SHP77 treated with DMSO at 0.1 percent for 48 hours (cell line): ENCODE measurements around the gene SPRED1.

ENCODE experiments used
- DNase-seq: peaks from one replicate; lab custom pipeline; 2025; lab: John Stamatoyannopoulos, UW

SPRED1 gene

DNA sequence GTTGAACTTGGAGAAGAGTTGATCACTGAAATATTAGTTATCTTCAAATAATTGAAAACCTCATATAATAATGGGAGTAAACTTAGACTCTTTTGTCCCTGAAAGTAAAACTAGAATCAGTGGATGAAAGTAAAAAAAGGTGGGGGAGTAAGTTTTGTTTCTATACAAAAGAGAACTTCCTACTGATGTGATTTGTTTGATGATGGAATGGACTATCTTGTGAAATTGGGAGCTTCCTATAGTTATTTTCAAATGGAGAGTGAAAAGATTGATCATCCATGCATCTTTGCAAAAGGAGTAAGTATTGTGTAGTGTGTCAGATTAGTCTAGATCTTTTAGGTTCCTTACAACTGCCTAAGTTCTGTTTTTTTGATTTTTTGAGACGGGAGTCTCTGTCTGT, 28.4 kb downstream of the SPRED1 start:
- no peak for DNase-seq

DNA sequence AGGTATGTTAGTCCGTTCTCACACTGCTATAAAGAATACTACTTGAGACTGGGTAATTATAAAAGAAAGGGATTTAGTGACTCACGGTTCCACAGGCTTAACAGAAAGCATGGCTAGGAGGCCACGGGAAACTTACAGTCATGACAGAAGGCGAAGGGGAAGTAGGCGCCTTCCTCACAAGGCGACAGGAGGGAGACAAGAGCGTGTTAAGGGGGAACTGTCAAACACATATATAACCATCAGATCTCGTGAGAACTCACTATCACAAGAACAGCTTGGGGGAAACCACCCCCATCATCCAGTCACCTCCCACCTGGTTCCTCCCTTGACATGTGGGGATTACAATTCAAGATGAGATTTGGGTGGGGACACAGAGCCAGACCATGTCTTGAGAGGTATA, 30.4 kb downstream of the SPRED1 start:
- DNase-seq: no peak

DNA sequence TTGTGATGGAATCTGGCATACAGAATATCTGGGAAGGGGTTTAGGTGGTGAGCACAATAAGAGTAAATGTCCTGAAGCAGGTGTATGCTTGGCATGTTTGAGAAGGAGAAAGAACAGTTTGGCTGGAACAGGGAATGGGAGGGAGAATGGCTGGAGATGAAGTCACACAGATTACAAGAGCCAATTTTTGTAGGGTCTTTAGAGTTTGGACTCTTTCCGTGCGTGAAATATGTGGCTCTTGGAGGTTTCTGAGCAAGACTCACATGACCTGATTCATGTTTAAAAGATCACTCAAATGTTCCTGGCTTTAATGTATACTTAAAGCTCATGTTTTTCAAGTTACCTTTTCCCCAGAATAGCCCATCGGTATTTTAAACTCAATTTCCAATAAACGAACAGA, 32.8 kb downstream of the SPRED1 start:
- DNase-seq: no peak

DNA sequence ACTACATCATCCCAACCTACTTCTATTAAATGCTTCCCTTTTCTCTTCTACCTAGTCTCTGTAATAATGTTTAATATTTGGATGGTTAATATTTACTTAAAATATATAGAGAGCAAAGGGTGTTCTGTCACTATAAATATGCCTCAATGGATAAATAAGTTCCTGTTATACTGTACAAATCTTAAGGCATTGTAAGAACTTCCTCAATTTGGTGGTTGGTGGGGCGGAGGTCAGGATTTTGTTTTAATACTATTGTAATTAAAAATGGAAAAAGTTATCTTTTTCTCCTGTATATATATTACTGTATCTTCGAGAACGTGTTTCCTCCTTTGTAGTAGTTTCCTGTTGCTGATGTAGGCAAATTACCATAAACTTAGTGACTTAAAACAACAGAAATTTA, 41.5 kb downstream of the SPRED1 start:
- DNase-seq: no peak

DNA sequence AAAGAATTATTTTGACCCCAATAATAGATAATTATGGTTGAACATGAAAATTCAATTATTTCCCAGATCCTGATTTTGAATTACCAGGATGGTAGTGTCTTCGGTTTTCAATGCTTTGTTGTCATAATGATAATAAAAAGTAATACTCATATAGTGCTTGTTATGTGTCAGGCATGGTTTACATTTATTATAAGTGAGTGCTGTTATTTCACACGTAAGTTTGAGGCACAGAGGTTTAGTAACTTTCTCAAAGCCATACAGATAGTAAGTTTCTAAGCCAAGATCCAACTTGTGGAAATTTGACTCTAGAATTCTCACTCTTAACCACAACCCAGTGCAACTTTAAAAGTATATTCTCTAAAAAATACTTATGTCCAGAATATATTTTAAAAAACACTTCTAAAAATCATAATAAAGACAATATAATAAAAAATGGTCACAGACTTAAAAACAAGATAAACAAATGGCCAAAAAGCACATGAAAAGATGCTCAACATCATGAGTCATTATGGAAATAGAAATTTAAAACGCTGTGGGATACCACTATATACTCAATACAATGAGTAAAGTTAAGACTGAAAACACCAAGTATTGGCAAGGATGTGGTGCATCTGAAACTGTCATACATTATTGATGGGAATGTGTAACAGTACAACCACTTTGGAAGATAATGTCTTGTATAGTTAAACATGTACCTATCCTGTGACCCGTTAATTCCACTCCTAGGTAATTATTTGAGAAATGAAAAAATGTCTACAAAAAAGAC, 45.2 kb downstream of the SPRED1 start:
- no peak for DNase-seq

DNA sequence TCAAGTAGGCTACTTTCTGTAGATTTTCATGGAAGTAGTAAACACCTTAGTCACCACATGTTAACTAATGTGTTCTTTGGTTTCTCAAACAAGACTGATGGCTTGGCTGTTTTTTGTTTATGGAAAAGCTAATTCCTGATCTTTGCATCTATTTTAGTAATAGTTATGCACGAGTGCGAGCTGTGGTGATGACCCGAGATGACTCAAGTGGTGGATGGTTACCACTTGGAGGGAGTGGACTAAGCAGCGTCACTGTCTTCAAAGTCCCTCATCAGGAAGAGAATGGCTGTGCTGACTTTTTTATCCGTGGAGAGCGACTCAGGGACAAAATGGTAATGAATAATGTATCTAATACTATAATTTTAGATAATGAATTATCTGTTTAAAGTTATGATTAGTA, 46.6 kb downstream of the SPRED1 start:
- no peak for DNase-seq

DNA sequence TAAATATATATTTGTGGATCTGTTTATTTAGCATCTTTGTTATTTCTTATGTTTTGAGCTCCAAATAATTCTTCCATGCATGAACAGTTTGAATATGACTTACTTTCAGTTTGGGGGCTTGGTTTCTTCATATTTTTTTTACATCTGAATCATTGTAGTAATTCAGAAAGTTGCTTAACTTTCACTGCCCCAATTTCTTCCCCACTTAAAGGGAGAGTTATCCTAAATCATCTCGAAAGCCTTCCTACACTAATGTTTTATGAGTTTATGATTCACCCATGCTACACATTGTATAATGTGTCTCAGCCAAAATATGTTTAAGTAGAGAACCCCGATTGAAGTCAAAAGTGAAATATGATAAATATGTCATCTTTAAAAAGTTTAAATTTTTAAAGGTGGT, 47.8 kb downstream of the SPRED1 start:
- DNase-seq: no peak

DNA sequence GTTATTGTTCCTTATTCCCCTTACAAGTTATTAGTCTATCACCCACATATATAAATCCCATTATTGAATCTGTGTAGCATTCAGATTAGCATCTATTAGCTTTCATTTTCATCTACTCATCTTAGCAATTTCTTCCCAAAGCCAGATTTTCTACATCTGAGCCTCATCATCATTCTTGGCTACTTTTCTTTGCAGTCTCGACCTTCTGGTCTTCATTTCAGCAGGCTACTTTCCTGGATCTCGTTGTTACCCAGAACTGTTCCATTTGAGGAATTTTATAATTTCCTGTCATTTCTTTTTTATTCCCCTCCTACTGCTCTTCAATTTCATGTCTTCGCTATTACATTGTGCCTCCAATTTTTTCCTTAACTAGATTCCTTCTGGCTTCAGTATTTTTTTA, 51.8 kb downstream of the SPRED1 start:
- DNase-seq: no peak

DNA sequence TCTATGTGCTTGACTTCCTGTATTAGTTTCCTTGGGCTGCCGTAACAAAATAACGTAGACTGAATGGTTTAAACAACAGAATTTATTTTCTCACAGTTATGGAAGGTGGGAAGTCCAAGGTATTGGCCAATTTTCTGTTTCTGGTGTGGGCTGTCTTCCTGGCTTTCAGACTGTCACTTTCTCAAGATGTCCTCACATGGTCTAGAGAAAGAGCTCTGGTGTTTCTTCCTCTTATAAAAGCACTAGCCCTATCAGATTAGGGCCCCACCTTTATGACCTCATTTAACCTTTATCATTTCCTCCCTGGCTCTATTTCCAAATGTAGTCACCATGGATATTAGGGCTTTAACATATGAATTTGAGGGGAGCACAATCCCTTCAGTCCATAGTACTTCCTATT, 54.6 kb downstream of the SPRED1 start:
- no peak for DNase-seq

DNA sequence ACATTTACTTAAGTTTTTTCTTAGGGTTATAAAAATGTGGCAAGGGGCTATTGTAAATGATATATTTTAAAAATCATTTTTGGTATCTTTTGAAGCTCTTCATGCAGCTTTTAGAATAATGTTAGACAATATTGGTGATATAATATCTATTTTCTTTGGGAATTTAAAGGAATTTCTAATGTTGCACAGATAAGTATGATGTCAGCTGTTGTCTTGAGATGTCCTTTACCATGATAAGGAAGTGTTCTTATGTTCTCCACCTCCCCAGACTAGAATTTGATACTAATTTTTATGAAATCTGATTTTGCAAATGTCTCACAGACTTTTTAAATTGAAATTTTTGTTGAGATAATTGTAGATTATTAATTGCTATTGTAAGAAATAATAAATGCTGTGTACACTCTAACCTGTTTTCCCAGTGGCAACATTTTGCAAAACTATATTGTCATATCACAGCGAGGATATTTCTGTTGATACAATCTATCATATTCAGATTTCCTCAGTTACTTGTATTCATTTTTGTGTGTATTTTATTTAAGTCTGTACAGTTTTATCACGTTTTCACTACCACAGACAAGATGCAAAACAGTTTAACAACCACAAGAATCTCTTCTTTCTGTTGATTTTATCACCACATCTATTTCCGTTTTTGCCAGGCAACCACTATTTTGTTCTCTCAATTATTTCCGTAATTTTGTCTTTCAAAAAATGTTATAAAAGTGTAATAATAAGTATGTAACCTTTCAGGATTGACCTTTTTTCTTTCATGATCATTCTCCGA, 55.4 kb downstream of the SPRED1 start:
- no peak for DNase-seq

DNA sequence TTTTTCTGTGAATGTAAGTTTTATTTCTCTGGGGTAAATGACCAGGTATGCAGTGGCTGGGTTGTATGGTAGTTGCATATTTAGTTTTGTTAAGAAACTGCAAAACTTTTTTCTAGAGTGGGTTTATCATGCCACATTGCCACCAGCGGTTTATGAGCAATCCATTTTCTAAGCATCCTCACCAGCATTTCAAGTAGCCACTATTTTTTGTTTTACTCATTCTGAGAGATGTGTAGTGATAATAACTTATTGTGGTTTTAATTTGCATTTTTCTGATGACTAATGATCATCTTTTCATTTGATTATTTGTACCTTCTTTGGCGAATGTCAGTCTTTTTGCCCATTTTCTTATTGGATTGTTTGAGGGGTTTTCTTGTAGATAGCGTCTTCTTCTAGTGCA, 56.2 kb downstream of the SPRED1 start:
- DNase-seq: no peak

DNA sequence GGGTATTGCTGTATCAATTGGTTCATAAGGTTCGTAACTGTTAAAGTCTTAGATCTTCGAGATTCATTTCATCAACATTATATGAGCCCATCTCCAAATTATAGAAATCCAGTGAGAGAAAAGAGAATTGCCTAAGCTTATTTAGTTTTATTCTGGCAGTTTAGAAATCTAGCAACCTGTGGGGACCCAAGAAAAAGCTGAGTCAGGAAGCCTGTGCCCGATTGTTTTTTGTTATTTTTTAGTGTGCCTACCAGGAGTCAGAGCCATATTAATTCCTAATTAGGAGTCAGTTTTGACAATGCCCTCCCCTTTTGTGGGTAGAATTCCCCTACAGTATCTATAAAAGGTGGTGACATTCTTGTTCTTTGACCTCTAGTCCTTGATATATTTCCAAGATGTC, 59.6 kb downstream of the SPRED1 start:
- DNase-seq: no peak

DNA sequence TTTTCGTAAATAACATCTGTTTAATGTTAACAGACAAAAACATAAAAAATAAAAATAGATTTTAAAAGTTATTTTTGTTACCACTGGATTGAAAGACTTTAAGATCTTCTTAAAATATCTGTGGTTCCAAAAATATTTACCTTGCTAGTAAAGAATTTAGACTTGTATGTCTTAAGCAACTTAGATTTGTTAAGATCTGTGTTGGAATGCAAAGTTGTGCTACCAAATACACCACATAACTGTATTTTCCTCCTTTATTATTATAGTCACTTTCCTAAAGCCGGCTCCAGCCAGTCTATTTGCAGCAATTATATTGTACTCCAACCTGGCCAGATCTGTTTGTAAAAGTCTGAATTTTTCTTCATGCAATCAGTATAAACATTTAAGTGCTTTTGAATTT, 63.7 kb downstream of the SPRED1 start:
- DNase-seq: no peak

DNA sequence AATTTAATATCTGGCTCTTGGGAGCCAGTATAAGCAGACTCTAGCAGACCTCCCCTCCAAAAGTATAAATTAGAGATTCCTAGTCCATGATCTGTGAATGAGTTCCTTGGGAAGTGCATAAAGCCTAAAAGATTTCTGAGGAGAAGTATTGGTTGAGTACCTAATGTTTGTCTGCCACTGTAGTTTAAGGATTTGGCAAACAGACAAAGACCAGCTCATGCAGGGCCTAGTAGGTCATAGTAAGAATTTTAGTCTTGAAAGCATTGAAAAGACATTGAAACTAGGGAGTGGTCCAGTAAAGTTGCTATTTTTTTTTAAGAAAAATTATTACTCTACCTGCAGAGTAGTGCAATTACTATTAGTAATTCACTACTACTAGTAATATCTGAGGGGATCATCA, 67.5 kb downstream of the SPRED1 start:
- no peak for DNase-seq

DNA sequence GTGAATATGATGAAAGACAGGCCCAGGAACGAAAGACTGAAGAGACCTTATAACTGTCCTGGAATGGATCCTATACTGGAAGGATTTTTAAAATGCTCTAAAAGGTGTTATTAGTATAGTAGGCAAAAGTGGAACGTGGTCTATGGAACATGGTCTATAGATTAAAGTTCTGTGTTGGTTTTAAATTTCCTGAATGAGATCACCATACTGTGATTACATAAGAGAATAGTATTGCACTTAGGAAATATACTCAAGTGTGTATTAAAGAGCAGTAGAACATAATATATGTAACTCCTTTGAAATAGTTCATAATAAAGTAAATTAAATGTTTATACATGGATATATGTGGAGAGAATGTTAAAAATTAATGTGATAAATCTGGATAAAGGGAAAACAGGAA, 68.2 kb downstream of the SPRED1 start:
- no peak for DNase-seq

DNA sequence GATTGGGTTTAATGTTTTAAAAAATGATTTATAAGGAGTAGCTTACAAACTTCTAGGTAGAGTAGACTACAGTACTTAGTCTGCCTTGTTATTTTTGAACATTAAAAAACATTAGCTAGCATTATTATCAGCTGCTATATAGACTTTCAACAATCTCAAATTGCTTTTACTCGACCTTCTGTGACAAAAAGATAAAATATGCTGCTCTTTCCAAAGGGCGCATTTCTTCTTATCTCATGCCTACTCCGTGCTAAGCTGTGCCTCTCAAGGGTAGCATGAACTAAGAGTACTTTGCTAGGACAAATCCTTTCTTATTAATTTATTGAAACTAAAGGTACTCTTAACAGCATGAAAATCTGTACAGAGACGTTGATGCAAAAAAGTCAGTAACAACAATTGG, 71.3 kb downstream of the SPRED1 start:
- DNase-seq: no peak

DNA sequence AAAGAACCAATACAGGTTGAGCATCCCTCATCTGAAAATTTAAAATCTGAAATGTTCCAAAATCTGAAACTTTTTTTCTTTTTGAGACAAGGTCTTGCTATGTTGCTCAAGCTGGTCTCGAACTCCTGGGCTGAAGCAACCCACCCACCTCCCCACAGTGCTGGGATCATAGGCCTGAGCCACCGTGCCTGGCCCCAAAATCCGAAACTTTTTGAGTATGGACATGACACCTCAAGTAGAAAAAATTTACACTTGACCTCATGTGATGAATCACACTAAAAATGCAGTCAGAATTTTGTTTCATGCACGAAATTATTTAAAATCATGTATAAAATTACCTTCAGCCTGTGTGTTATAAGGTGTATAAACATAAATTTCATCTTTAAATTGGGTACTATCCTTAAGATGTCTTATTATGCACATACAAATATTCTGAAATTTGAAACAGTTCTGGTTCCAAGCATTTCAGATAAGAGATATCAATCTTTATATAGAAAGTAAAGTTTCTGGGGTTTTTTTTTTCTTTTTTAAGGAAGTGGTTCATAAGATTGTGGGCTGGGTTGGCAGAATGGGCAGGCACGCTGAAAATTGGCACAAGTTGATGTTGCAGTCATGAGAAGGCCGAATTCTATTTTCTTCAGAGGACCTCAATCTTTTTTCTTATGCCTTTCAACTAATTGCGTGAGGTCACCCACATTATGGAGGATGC, 72.5 kb downstream of the SPRED1 start:
- no peak for DNase-seq

DNA sequence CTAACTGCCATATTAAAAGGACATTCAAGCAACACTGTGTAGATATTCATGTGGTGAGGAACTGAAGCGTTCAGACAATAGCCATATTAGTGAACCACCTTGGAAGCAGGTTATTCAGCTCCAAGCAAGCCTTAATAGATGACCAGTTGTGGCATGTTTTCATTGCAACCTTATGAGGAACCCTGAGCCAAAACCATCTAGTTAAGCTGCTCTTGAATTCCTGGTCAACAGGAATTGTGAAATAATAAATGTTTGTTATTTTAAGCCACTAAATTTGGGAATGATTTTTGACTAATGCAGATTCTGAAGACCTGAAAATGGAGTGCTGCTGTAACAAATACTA, 73.0 kb downstream of the SPRED1 start:
- DNase-seq: no peak

DNA sequence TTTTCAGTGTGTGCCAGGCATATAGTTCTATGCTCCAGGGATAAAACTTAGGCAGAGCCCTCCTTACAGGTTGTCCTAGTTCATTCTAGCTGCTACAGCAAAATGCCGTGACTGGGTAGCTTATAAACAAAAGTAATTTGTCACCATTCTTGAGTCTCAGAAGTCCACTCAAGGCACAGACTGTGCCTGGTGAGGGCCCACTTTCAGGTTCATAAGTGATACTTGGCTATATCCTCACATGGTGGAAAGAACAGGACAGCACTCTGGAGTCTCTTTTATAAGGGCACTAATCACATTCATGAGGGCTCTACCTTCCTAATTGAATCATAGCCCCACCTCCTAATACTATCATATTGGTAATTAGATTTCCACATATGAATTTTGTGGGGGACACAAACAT, 80.1 kb downstream of the SPRED1 start:
- DNase-seq: no peak

DNA sequence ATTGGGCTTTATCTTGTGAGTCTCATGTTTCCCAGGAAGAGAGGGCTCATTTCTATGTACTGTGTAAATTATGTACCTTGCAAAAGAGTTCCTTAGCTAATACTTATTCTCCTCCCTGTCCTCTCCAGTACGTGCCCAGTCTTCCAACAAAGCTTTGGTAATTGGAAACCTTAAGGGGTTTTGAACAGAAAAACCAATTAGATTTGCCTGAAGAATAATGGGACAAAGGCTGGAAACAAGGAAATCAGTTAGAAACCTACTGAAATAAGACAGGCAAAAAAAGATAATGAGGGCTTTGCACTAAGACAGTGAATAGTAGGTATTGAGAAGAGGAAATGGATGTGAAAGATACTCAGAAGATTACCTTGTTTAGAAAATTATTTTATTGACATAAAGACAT, 82.5 kb downstream of the SPRED1 start:
- DNase-seq: no peak

DNA sequence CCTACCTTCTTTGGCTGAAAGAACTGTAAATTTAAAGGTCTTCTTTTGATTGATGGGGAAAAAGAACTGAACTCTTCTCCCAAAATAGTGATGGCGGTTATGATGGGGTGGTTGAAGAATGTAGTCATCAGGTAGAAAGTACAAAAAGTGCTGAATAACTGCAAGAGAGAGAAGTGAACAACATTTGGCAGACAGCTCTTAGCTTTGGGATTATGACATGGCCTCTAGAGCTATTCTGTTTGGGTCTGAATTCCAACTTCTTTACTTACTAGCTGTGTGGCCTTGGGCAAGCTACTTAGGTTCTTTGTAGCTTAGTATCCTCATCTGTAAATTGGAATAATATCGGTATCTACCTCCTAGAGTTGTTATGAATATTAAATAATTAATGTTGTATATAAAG, 91.7 kb downstream of the SPRED1 start:
- DNase-seq: no peak

DNA sequence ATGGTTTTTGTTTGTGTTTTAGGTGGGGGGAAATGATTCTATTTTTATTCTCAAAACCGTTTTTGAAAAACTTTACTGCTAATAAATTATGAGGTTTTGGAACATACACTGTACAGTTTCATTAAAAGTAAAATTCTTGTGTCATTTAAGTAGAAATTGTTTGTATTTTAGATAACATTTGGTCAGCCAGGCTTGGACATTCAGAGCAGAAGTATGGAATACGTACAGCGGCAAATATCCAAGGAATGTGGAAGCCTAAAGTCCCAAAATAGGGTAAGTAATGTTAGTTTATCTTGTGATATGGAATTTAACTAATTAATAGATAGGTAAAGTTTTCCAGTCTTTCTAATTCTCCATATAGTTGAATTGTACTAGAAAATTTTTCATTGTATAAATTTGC, 96.6 kb downstream of the SPRED1 start:
- DNase-seq: no peak

DNA sequence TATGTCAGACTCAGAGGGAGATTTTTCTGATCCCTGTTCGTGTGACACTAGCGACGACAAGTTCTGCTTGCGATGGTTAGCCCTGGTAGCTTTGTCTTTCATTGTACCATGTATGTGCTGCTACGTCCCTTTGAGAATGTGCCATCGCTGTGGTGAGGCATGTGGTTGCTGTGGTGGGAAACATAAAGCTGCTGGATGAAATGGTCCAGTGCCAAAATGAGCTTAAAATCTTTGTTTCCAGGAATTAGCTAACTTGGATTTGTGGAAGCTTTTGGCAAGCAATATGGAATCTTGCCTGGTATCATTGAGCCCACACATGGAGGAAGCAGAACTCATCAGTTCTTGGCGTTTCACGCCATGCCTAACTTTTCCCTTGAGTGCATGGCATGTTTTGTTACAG, 98.8 kb downstream of the SPRED1 start:
- DNase-seq: no peak
